ENCODE measurements around the gene CHI3L1. TPM values are rescaled to one million over a fixed set of nuclear protein-coding genes. Genes with fewer than 3 reads are reported as not detected.

CHI3L1 gene
- total RNA-seq, 3 donors from 2014 or later, result not detected

GRCh38 chr1:203214871-203215270, 28.4 kb upstream of the CHI3L1 start:
- Mint-ChIP-seq H3K27me3 (ENCODE audit: low read depth) (peaks cover 13% of the 10 kb centered on the region), H3K4me3 (no peak overlapping the region), H3K4me1 (ENCODE audit: low read depth) (no peaks in the 10 kb centered on the region), H3K36me3 (ENCODE audit: insufficient read depth) (no peaks in the 10 kb centered on the region), H3K9me3 (no peaks in the 10 kb centered on the region)
- DNase-seq (no peak), ATAC-seq (no peak)

- peaks cover 8% of the 10 kb centered on the region for H3K27me3 Mint-ChIP-seq (ENCODE audit: low read depth)
- no peaks in the 10 kb centered on the region for H3K4me1 Mint-ChIP-seq (ENCODE audit: low read depth)
- ATAC-seq (no peak), DNase-seq (no peak)
- no peaks in the 10 kb centered on the region for H3K9me3 Mint-ChIP-seq
- no peaks in the 10 kb centered on the region for H3K36me3 Mint-ChIP-seq (ENCODE audit: insufficient read depth)
- H3K4me3 Mint-ChIP-seq, result no peak overlapping the region
Observed at GRCh38 chr1:203213126-203213525, 26.6 kb upstream of the CHI3L1 start.

- Mint-ChIP-seq H3K9me3 (no peaks in the 10 kb centered on the region), H3K4me1 (ENCODE audit: low read depth) (no peaks in the 10 kb centered on the region), H3K27me3 (ENCODE audit: low read depth) (peaks cover 9% of the 10 kb centered on the region), H3K36me3 (ENCODE audit: insufficient read depth) (no peaks in the 10 kb centered on the region), H3K4me3 (no peak overlapping the region)
- ATAC-seq, result no peak
- no peak for DNase-seq
Observed at GRCh38 chr1:203211812-203212211, 25.3 kb upstream of the CHI3L1 start.

GRCh38 chr1:203210988-203211387, 24.5 kb upstream of the CHI3L1 start:
- Mint-ChIP-seq H3K9me3 (no peaks in the 10 kb centered on the region), H3K4me1 (ENCODE audit: low read depth) (no peaks in the 10 kb centered on the region), H3K27me3 (ENCODE audit: low read depth) (peaks cover 4% of the 10 kb centered on the region), H3K36me3 (ENCODE audit: insufficient read depth) (no peaks in the 10 kb centered on the region), H3K4me3 (no peak overlapping the region)
- ATAC-seq (no peak), DNase-seq (no peak)

GRCh38 chr1:203210350-203210749, 23.8 kb upstream of the CHI3L1 start:
- Mint-ChIP-seq H3K36me3 (ENCODE audit: insufficient read depth) (no peaks in the 10 kb centered on the region), H3K27me3 (ENCODE audit: low read depth) (peaks cover 4% of the 10 kb centered on the region), H3K9me3 (no peaks in the 10 kb centered on the region), H3K4me1 (ENCODE audit: low read depth) (no peaks in the 10 kb centered on the region), H3K4me3 (no peak overlapping the region)
- ATAC-seq (no peak), DNase-seq (no peak)

- Mint-ChIP-seq H3K9me3 (no peaks in the 10 kb centered on the region), H3K4me3 (no peak overlapping the region)
Observed at GRCh38 chr1:203208181-203208580, 21.7 kb upstream of the CHI3L1 start.

GRCh38 chr1:203207751-203208150, 21.2 kb upstream of the CHI3L1 start:
- Mint-ChIP-seq H3K4me3 (no peak overlapping the region), H3K36me3 (ENCODE audit: insufficient read depth) (no peaks in the 10 kb centered on the region), H3K4me1 (ENCODE audit: low read depth) (no peaks in the 10 kb centered on the region), H3K9me3 (no peaks in the 10 kb centered on the region), H3K27me3 (ENCODE audit: low read depth) (peaks cover 4% of the 10 kb centered on the region)
- DNase-seq (no peak), ATAC-seq (no peak)

More at GRCh38 chr1:203208181-203208580, 21.7 kb upstream of the CHI3L1 start:
- no peaks in the 10 kb centered on the region for H3K36me3 Mint-ChIP-seq (ENCODE audit: insufficient read depth)
- no peak for DNase-seq
- no peak for ATAC-seq
- peaks cover 4% of the 10 kb centered on the region for H3K27me3 Mint-ChIP-seq (ENCODE audit: low read depth)
- H3K4me1 Mint-ChIP-seq (ENCODE audit: low read depth), result no peaks in the 10 kb centered on the region

- Mint-ChIP-seq H3K36me3 (ENCODE audit: insufficient read depth) (no peaks in the 10 kb centered on the region), H3K4me3 (no peak overlapping the region), H3K4me1 (ENCODE audit: low read depth) (no peaks in the 10 kb centered on the region), H3K27me3 (ENCODE audit: low read depth) (peaks cover 12% of the 10 kb centered on the region), H3K9me3 (no peaks in the 10 kb centered on the region)
- ATAC-seq (no peak), DNase-seq (no peak)
Observed at GRCh38 chr1:203206129-203206687, 19.7 kb upstream of the CHI3L1 start.

GRCh38 chr1:203204756-203205155, 18.3 kb upstream of the CHI3L1 start:
- H3K36me3 Mint-ChIP-seq (ENCODE audit: insufficient read depth), result no peaks in the 10 kb centered on the region
- no peaks in the 10 kb centered on the region for H3K4me1 Mint-ChIP-seq (ENCODE audit: low read depth)
- ATAC-seq (no peak), DNase-seq (no peak)
- peaks cover 24% of the 10 kb centered on the region for H3K27me3 Mint-ChIP-seq (ENCODE audit: low read depth)
- H3K4me3 Mint-ChIP-seq, result no peak overlapping the region
- H3K9me3 Mint-ChIP-seq, result no peaks in the 10 kb centered on the region

- Mint-ChIP-seq H3K9me3 (no peaks in the 10 kb centered on the region), H3K27me3 (ENCODE audit: low read depth) (peaks cover 24% of the 10 kb centered on the region), H3K4me3 (no peak overlapping the region), H3K4me1 (ENCODE audit: low read depth) (no peaks in the 10 kb centered on the region), H3K36me3 (ENCODE audit: insufficient read depth) (no peaks in the 10 kb centered on the region)
- DNase-seq (no peak), ATAC-seq (no peak)
Observed at GRCh38 chr1:203202431-203203245, 16.1 kb upstream of the CHI3L1 start.

- ATAC-seq (no peak), DNase-seq (no peak)
- no peak overlapping the region for H3K4me3 Mint-ChIP-seq
- peaks cover 27% of the 10 kb centered on the region for H3K27me3 Mint-ChIP-seq (ENCODE audit: low read depth)
- H3K4me1 Mint-ChIP-seq (ENCODE audit: low read depth), result no peaks in the 10 kb centered on the region
- H3K36me3 Mint-ChIP-seq (ENCODE audit: insufficient read depth), result no peaks in the 10 kb centered on the region
- no peaks in the 10 kb centered on the region for H3K9me3 Mint-ChIP-seq
Observed at GRCh38 chr1:203201516-203202205, 15.2 kb upstream of the CHI3L1 start.

- H3K4me1 Mint-ChIP-seq (ENCODE audit: low read depth), result no peaks in the 10 kb centered on the region
- H3K36me3 Mint-ChIP-seq (ENCODE audit: insufficient read depth), result no peaks in the 10 kb centered on the region
- peaks cover 27% of the 10 kb centered on the region for H3K27me3 Mint-ChIP-seq (ENCODE audit: low read depth)
- no peak for ATAC-seq
- no peak for DNase-seq
- H3K9me3 Mint-ChIP-seq, result no peaks in the 10 kb centered on the region
- H3K4me3 Mint-ChIP-seq, result no peak overlapping the region
Observed at GRCh38 chr1:203200916-203201315, 14.4 kb upstream of the CHI3L1 start.

- Mint-ChIP-seq H3K27me3 (ENCODE audit: low read depth) (peaks cover 30% of the 10 kb centered on the region), H3K4me3 (no peak overlapping the region), H3K4me1 (ENCODE audit: low read depth) (no peaks in the 10 kb centered on the region), H3K9me3 (no peaks in the 10 kb centered on the region), H3K36me3 (ENCODE audit: insufficient read depth) (no peaks in the 10 kb centered on the region)
- ATAC-seq (no peak), DNase-seq (no peak)
Observed at GRCh38 chr1:203199816-203200571, 13.5 kb upstream of the CHI3L1 start.

GRCh38 chr1:203199481-203199815, 12.9 kb upstream of the CHI3L1 start:
- Mint-ChIP-seq H3K4me3 (no peak overlapping the region), H3K9me3 (no peaks in the 10 kb centered on the region), H3K4me1 (ENCODE audit: low read depth) (no peaks in the 10 kb centered on the region), H3K27me3 (ENCODE audit: low read depth) (peaks cover 30% of the 10 kb centered on the region), H3K36me3 (ENCODE audit: insufficient read depth) (no peaks in the 10 kb centered on the region)
- DNase-seq (no peak), ATAC-seq (no peak)

Data from activated T-cell treated with anti-CD3 and anti-CD28 coated beads, Interleukin-2, amount 50 U/mL, for 4 hours (primary cell).